Thyroid gland (tissue), 4 donors: ENCODE results near the gene CAMK1D. TPM values are rescaled to one million over a fixed set of nuclear protein-coding genes. Genes with fewer than 3 reads are reported as not detected.

ENCODE experiments used
- DNase-seq, 2 donors: peaks; one replicate each; pipeline ENCODE4 v3.0.0-alpha.2; 2019
- H3K27ac ChIP-seq, 3 donors: fragments of 200-600 bp; sonication (generic); 1 replicate in 2 of 3; 2 replicates in 1 of 3; pipeline ENCODE4 v1.5.1; 2016 to 2019; ENCODE audit warnings: mild to moderate bottlenecking in 1 of 3, moderate library complexity in 1 of 3
- H3K27me3 ChIP-seq: fragments of 200-600 bp; sonication (generic); one replicate; pipeline ENCODE4 v1.5.1; 2019
- H3K36me3 ChIP-seq, 2 donors: fragments of 200-600 bp; sonication (generic); one replicate each; pipeline ENCODE4 v1.5.1; 2016 to 2019
- H3K4me1 ChIP-seq, 2 donors: fragments of 200-600 bp; sonication (generic); one replicate each; pipeline ENCODE4 v1.5.1; 2017 to 2019
- H3K4me3 ChIP-seq, 3 donors: fragments of 200-600 bp; sonication (generic); replicated peaks in 1 of 3; 1 replicate in 2 of 3; 2 replicates in 1 of 3; pipeline ENCODE4 v1.5.1; 2016; ENCODE audit warnings: mild to moderate bottlenecking in 1 of 3
- H3K9me3 ChIP-seq: fragments of 200-600 bp; sonication (generic); one replicate; pipeline ENCODE4 v1.5.1; 2017
- CTCF ChIP-seq, 6 experiments: fragments of 200-600 bp in 3 of 6; fragments of 450-650 bp in 3 of 6; sonication (generic) in 3 of 6; IDR thresholded peaks; one replicate each; pipeline ENCODE4 v1.5.1; 2016 to 2019; ENCODE audit warnings: antibody characterized with exemption in 6 of 6, mild to moderate bottlenecking in 2 of 6, inconsistent platforms in 1 of 6, moderate library complexity in 1 of 6
- POLR2A ChIP-seq, 2 donors: fragments of 450-650 bp; IDR thresholded peaks; one replicate each; pipeline ENCODE4 v1.6.1; 2017; ENCODE audit warnings: antibody characterized with exemption in 2 of 2, mild to moderate bottlenecking in 2 of 2, moderate library complexity in 1 of 2
- WGBS, 2 donors: methylation state at CpG; one replicate each; pipeline ENCODE4 v1.1.5; 2017; 5-methylcytosine and 5-hydroxymethylcytosine counted together
- intact Hi-C: fragments of 100-400 bp; cut with DNase I; formaldehyde crosslinking; loops from one replicate; pipeline ENCODE4 v1.15.1; 2023
- total RNA-seq, 4 donors: library from RNA; depleted of rRNA; stranded (reverse); fragments of >200 nt; gene quantifications; one replicate each; pipeline ENCODE4 v1.2.3, GENCODE V29; 2016

The CAMK1D gene
- total RNA-seq, 4 donors from 2014 or later: 12.2 to 29.6 (median 17.4) TPM

- Histone ChIP-seq H3K4me1 (peaks cover 4 to 5% of the 10 kb centered on the region in 2 donors), H3K27me3 (no peaks in the 10 kb centered on the region), H3K4me3 (no peak overlapping the region), H3K9me3 (no peaks in the 10 kb centered on the region), H3K36me3 (no peaks in the 10 kb centered on the region), H3K27ac (no peak overlapping the region)
- WGBS, 2 donors: 94% methylated on average over 4 of the region's 4 CpGs; no CpG with 5 or more reads in 1 of the 2 donors
- intact Hi-C loops: no loop called here
- DNase-seq: no peak
- TF ChIP-seq POLR2A (IDR thresholded peaks at IDR 0.05) (no peak), CTCF (IDR thresholded peaks at IDR 0.05) (no peak)
Observed at GRCh38 chr10:12803776-12804175, 454.4 kb downstream of the CAMK1D start.

- no peaks in the 10 kb centered on the region for H3K9me3 ChIP-seq
Observed at GRCh38 chr10:12806228-12807095, 457.1 kb downstream of the CAMK1D start.

GRCh38 chr10:12807096-12807755 lies 457.9 kb downstream of the CAMK1D start:
- Histone ChIP-seq H3K27me3 (no peaks in the 10 kb centered on the region), H3K4me1 (peaks cover 4 to 5% of the 10 kb centered on the region in 2 donors), H3K27ac (no peak overlapping the region), H3K4me3 (no peak overlapping the region), H3K9me3 (no peaks in the 10 kb centered on the region), H3K36me3 (no peaks in the 10 kb centered on the region)
- WGBS, 2 donors: 81 to 84% methylated on average over 10 of the region's 10 CpGs
- DNase-seq: peak in 1 of 2 donors; percentile 33
- intact Hi-C loops: no loop called here
- TF ChIP-seq CTCF (IDR thresholded peaks at IDR 0.05): no peak

More at GRCh38 chr10:12806228-12807095, 457.1 kb downstream of the CAMK1D start:
- Histone ChIP-seq H3K27ac (peak overlapping the region in 1 of 3 donors; percentile 37), H3K36me3 (no peaks in the 10 kb centered on the region), H3K4me3 (no peak overlapping the region), H3K27me3 (no peaks in the 10 kb centered on the region), H3K4me1 (peaks cover 4 to 5% of the 10 kb centered on the region in 2 donors)
- no peak for TF ChIP-seq CTCF (IDR thresholded peaks at IDR 0.05)
- no peak for TF ChIP-seq POLR2A (IDR thresholded peaks at IDR 0.05)
- intact Hi-C loops: no loop called here
- whole genome bisulfite sequencing, 2 donors: 65 to 70% methylated on average over 12 of the region's 12 CpGs
- DNase-seq: peak; percentile 61 to 66

- no peak for DNase-seq
- H3K9me3 ChIP-seq: no peaks in the 10 kb centered on the region
- no peaks in the 10 kb centered on the region for H3K36me3 ChIP-seq
- no peak for TF ChIP-seq POLR2A (IDR thresholded peaks at IDR 0.05)
- no peak for TF ChIP-seq CTCF (IDR thresholded peaks at IDR 0.05)
- no peak overlapping the region for H3K27ac ChIP-seq
- H3K27me3 ChIP-seq: no peaks in the 10 kb centered on the region
- 84 to 87% methylated on average over 11 of the region's 11 CpGs for WGBS, 2 donors
- intact Hi-C loops: no loop called here
- peaks cover 4 to 5% of the 10 kb centered on the region in 2 donors for H3K4me1 ChIP-seq
- no peak overlapping the region for H3K4me3 ChIP-seq
Observed at GRCh38 chr10:12808014-12808613, 458.8 kb downstream of the CAMK1D start.
